AG09319 (cell line): Measurements from ENCODE around the gene DEGS1.
A peak's percentile ranks its signal among the peaks of the same experiment; 100 is the strongest.

Experiments used
- DNase-seq: peaks from one replicate; pipeline ENCODE4 v3.0.0-alpha.2; 2010; ENCODE audit warnings: low read depth; ENCODE audit errors: extremely low read depth
- CTCF ChIP-seq: IDR thresholded peaks from 2 replicates; pipeline ENCODE4 v1.5.1; 2011; ENCODE audit warnings: low read depth, mild to moderate bottlenecking, inconsistent platforms, low read length, moderate library complexity

The DEGS1 gene

GRCh38 chr1:224157316-224157715 is 25.7 kb upstream of the DEGS1 start:
- TF ChIP-seq CTCF: no peak
- DNase-seq: no peak

GRCh38 chr1:224159541-224159940 is 23.5 kb upstream of the DEGS1 start:
- no peak for DNase-seq
- no peak for TF ChIP-seq CTCF

GRCh38 chr1:224160171-224160682 is 22.8 kb upstream of the DEGS1 start:
- no peak for DNase-seq
- TF ChIP-seq CTCF: no peak

- TF ChIP-seq CTCF: no peak
- no peak for DNase-seq
These were observed 20.3 kb upstream of the DEGS1 start for GRCh38 chr1:224162768-224163167.

- no peak for TF ChIP-seq CTCF
- DNase-seq: no peak
These were observed 19.7 kb upstream of the DEGS1 start for GRCh38 chr1:224163311-224163710.

- TF ChIP-seq CTCF: no peak
- DNase-seq: peak; percentile 56
These were observed 14.1 kb upstream of the DEGS1 start for GRCh38 chr1:224168859-224169380.

GRCh38 chr1:224169718-224170270 is 13.2 kb upstream of the DEGS1 start:
- no peak for DNase-seq
- TF ChIP-seq CTCF: no peak
